Urinary bladder (tissue), 4 donors: Measurements from ENCODE around the gene LSM2. TPM values are rescaled to one million over a fixed set of nuclear protein-coding genes. Genes with fewer than 3 reads are reported as not detected.
"Not testable (repeated sequence)": the region's sequence is repeated elsewhere in the genome, so short reads cannot be mapped to it uniquely, and the experiment has no call there.

Experiments
- DNase-seq: peaks from one replicate; pipeline ENCODE4 v3.0.0-alpha.2; 2015; ENCODE audit errors: extremely low spot score
- H3K27ac ChIP-seq: one replicate; pipeline ENCODE4 v1.5.1; 2013; ENCODE audit warnings: low read depth, mild to moderate bottlenecking, moderate library complexity
- H3K36me3 ChIP-seq: one replicate; pipeline ENCODE4 v1.6.1; 2013; ENCODE audit warnings: mild to moderate bottlenecking, moderate library complexity; ENCODE audit not compliant: insufficient read depth
- H3K4me1 ChIP-seq: one replicate; pipeline ENCODE4 v1.6.1; 2013; ENCODE audit warnings: mild to moderate bottlenecking, moderate library complexity; ENCODE audit not compliant: insufficient read depth
- H3K4me3 ChIP-seq: one replicate; pipeline ENCODE4 v1.5.1; 2013; ENCODE audit warnings: low read depth, low read length
- WGBS: extraction: QIAGEN DNeasy Blood & Tissue Kit; methylation state at CpG from one replicate; pipeline ENCODE4 v1.1.7; 2013; 5-methylcytosine and 5-hydroxymethylcytosine counted together
- polyA plus RNA-seq: library from polyadenylated mRNA; stranded (reverse); fragments of 200-250 nt; gene quantifications from one replicate; pipeline ENCODE4 v1.2.3, GENCODE V29; 2013
- total RNA-seq: library from RNA; depleted of rRNA; stranded (reverse); fragments of >200 nt; gene quantifications from one replicate; pipeline ENCODE4 v1.2.3, GENCODE V29; 2014
- donor health status: healthy with polysubstance abuse.
- donor health status: healthy.

The LSM2 gene
- total and polyA plus RNA-seq, 2 donors = 22.5 to 69.4 TPM

DNA sequence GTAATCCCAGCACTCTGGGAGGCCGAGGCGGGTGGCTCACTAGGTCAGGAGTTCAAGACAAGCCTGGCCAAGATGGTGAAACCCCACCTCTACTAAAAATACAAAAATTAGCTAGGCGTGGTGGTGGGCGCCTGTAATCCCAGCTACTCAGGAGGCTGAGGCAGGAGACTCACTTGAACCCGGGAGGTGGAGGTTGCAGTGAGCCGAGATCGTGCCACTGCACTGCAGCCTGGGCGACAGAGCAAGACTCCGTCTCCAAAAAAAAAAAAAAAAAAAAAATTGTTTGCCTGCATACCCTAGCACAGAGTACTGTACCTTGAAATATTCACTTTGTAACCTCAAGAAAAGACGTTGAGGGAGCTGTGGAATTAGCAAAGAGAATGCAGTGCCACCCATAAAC, 13.6 kb upstream of the LSM2 start:
- not testable (repeated sequence) for DNase-seq, H3K4me3 ChIP-seq

GRCh38 chr6:31819871-31820299, 13.1 kb upstream of the LSM2 start:
- Histone ChIP-seq H3K4me3 (no peak overlapping the region), H3K27ac (no peak overlapping the region), H3K36me3 (no peaks in the 10 kb centered on the region), H3K4me1 (no peaks in the 10 kb centered on the region)
- DNase-seq = no peak

More for the DNA sequence above, 13.6 kb upstream of the LSM2 start:
- H3K4me1 ChIP-seq, H3K27ac ChIP-seq, H3K36me3 ChIP-seq: not testable (repeated sequence)
- WGBS = 92% methylated on average over 10 of the region's 10 CpGs

DNA sequence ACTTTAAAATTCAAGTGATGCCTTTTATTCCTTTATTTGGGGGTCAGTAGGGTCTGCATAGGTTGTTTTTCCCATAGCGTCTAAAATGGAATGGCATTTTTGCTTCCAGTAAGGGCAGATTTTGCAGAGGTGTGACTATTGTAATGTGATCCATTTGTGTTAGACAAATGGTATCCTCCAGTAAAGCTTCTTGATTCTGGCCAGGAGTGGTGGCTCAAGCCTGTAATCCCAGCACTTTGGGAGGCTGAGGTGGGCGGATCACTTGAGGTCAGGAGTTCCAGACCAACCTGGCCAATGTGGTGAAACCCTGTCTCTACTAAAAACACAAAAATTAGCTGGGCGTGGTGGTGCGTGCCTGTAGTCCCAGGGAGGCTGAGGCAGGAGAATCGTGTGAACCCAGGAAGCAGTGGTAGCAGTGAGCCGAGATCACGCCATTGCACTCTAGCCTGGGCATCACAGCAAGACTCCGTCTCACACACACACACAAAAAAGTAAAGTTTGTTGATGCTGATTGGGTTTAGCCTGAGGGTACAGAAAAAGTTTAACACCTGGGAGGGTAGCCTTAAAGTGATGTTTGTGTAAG, 11.3 kb upstream of the LSM2 start:
- WGBS = 73% methylated on average over 8 of the region's 8 CpGs
- H3K4me1 ChIP-seq = not testable (repeated sequence)

GRCh38 chr6:31817133-31817928, 10.6 kb upstream of the LSM2 start:
- 60% methylated on average over 15 of the region's 37 CpGs for WGBS
- H3K4me1 ChIP-seq = not testable (repeated sequence)

More for the DNA sequence above, 11.3 kb upstream of the LSM2 start:
- H3K36me3 ChIP-seq, DNase-seq: not testable (repeated sequence)
- peak overlapping the region; percentile 48 for H3K27ac ChIP-seq
- H3K4me3 ChIP-seq = peak overlapping the region; percentile 67

DNA sequence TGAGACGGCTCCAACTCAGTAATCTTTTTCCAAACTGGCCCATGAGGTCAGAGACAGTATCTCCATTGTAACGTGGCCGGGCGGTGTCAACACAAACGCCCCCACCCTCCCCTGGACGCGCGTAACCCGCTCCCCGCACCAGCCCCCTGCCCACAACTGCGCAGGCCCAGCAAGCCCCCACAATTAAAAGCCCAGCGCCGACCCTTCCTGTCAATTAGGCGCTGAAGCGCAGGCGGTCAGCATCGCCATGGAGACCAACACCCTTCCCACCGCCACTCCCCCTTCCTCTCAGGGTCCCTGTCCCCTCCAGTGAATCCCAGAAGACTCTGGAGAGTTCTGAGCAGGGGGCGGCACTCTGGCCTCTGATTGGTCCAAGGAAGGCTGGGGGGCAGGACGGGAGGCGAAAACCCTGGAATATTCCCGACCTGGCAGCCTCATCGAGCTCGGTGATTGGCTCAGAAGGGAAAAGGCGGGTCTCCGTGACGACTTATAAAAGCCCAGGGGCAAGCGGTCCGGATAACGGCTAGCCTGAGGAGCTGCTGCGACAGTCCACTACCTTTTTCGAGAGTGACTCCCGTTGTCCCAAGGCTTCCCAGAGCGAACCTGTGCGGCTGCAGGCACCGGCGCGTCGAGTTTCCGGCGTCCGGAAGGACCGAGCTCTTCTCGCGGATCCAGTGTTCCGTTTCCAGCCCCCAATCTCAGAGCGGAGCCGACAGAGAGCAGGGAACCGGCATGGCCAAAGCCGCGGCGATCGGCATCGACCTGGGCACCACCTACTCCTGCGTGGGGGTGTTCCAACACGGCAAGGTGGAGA, 8.5 kb upstream of the LSM2 start, which contains the start of the genes HSPA1A and HSPA1L:
HSPA1A (plus strand) TSS at position 519 of the 814 bp plus-strand sequence; CDS start at position 733, 214 bp downstream.
HSPA1L (minus strand) TSS at position 259 of the 814 bp plus-strand sequence. CDS start 3,311 bp downstream, outside the sequence.
- DNase-seq = peak; percentile 96
- under 1% methylated on average over 56 of the region's 56 CpGs for WGBS
- H3K4me1 ChIP-seq = no peaks in the 10 kb centered on the region
- peak within 1 kb of the TSS; percentile 54 for H3K4me3 ChIP-seq
- no peaks in the 10 kb centered on the region for H3K36me3 ChIP-seq
- H3K27ac ChIP-seq = peak within 1 kb of the TSS; percentile 97

More at GRCh38 chr6:31817133-31817928, 10.6 kb upstream of the LSM2 start:
- Histone ChIP-seq H3K27ac (peak overlapping the region; percentile 29), H3K4me3 (peak overlapping the region; percentile 67)
- not testable (repeated sequence) for H3K36me3 ChIP-seq, DNase-seq

DNA sequence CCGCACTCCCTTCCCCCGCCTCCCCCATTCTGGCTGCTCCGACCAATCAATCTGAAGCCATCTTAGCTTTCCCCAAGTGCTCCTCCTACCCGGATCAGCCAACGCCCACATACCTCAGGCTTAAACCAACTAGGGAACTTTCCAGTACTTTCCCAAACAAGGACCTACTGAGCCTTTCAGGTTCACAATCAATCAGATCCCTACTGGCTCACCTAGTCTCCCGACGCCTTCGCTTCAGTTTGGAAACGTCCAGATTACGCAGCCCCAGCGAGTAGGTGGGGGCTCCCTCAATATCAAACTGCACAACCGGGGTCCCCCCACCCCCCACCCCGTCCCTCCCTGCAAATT, 7.9 kb upstream of the LSM2 start:
- Histone ChIP-seq H3K27ac (peak overlapping the region; percentile 97), H3K36me3 (no peaks in the 10 kb centered on the region), H3K4me3 (peak overlapping the region; percentile 46), H3K4me1 (no peaks in the 10 kb centered on the region)
- peak; percentile 97 for DNase-seq
- WGBS = under 1% methylated on average over 13 of the region's 13 CpGs

- DNase-seq = no peak
- WGBS = 90% methylated on average over 7 of the region's 7 CpGs
- no peaks in the 10 kb centered on the region for H3K36me3 ChIP-seq
- no peaks in the 10 kb centered on the region for H3K4me1 ChIP-seq
- peak overlapping the region; percentile 93 for H3K27ac ChIP-seq
- no peak overlapping the region for H3K4me3 ChIP-seq
Observed at GRCh38 chr6:31813465-31813849, 6.7 kb upstream of the LSM2 start.

- no peak for DNase-seq
- WGBS = 93% methylated on average over 12 of the region's 12 CpGs
- H3K27ac ChIP-seq = no peak overlapping the region
- H3K36me3 ChIP-seq = no peaks in the 10 kb centered on the region
- H3K4me1 ChIP-seq = no peaks in the 10 kb centered on the region
- H3K4me3 ChIP-seq = no peak overlapping the region
Observed at GRCh38 chr6:31811645-31812044, 4.9 kb upstream of the LSM2 start.

- H3K4me1 ChIP-seq, H3K36me3 ChIP-seq, H3K4me3 ChIP-seq, DNase-seq, H3K27ac ChIP-seq: not testable (repeated sequence)
- 88% methylated on average over 10 of the region's 10 CpGs for WGBS
Observed at GRCh38 chr6:31808599-31808998, 1.8 kb upstream of the LSM2 start.

- Histone ChIP-seq H3K36me3 (no peaks in the 10 kb centered on the region), H3K4me1 (no peaks in the 10 kb centered on the region), H3K27ac (peak overlapping the region; percentile 84), H3K4me3 (peak overlapping the region; percentile 50)
- no peak for DNase-seq
- WGBS = 15% methylated on average over 7 of the region's 7 CpGs
Observed at GRCh38 chr6:31805939-31806469, 762 bp downstream of the LSM2 start.

DNA sequence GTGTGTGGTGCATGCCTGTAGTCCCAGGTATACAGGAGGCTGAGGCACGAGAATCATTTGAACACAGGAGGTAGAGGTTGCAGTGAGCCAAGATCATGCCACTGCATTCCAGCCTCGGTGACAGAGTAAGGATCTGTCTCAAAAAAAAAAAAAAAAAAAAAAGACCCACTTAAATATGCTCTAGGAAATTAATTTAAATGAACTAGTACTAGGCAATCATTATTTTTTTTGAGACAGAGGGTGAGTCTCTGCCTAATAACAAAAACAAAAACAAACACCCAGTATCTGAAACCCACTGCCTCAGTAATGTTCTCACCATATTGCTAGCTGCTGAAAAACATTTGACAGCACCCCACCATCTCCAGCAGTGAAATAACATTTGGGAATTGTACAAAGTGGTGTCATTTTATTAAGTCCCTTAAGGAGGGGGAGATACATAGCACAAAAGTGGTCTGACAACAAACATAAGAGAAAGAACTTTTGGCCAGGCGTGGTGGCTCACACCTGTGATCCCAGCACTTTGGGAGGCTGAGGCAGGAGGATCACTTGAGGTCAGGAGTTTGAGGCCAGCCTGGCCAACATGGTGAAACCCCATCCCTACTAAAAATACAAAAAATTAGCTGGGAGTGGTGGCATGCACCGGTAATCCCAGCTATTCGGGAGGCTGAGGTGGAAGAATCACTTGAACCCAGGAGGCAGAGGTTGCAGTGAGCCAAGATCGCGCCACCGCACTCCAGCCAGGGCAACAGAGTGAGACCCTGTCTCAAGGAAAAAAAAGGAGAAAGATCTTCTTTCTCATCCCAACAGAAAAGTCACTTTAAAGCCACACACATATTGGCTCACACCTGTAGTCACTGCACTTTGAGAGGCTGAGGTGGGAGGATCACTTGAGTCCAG, 5.5 kb downstream of the LSM2 start:
- not testable (repeated sequence) for H3K27ac ChIP-seq, DNase-seq, H3K36me3 ChIP-seq, H3K4me3 ChIP-seq, H3K4me1 ChIP-seq
- 96% methylated on average over 8 of the region's 8 CpGs for WGBS

GRCh38 chr6:31799781-31800180, 7.0 kb downstream of the LSM2 start:
- H3K4me3 ChIP-seq = no peak overlapping the region
- no peaks in the 10 kb centered on the region for H3K4me1 ChIP-seq
- no peak for DNase-seq
- 75% methylated on average over 12 of the region's 12 CpGs for WGBS
- H3K36me3 ChIP-seq = no peaks in the 10 kb centered on the region
- no peak overlapping the region for H3K27ac ChIP-seq
